Breast epithelium (tissue), 3 donors: Measurements from ENCODE around the gene RCVRN.

Experiments used
- CTCF ChIP-seq, 3 donors: fragments of 450-650 bp; IDR thresholded peaks; one replicate each; pipeline ENCODE4 v1.5.1; 2016 to 2017; ENCODE audit warnings: antibody characterized with exemption in 3 of 3, mild to moderate bottlenecking in 3 of 3, moderate library complexity in 3 of 3
- POLR2A ChIP-seq: fragments of 450-650 bp; IDR thresholded peaks from one replicate; pipeline ENCODE4 v1.6.1; 2016; ENCODE audit warnings: antibody characterized with exemption, mild to moderate bottlenecking, moderate library complexity
- POLR2AphosphoS5 ChIP-seq, 3 donors: sonication (generic); formaldehyde crosslinking; IDR thresholded peaks; one replicate each; pipeline ENCODE4 v1.6.1; 2017; ENCODE audit warnings: antibody characterized with exemption in 3 of 3

DNA sequence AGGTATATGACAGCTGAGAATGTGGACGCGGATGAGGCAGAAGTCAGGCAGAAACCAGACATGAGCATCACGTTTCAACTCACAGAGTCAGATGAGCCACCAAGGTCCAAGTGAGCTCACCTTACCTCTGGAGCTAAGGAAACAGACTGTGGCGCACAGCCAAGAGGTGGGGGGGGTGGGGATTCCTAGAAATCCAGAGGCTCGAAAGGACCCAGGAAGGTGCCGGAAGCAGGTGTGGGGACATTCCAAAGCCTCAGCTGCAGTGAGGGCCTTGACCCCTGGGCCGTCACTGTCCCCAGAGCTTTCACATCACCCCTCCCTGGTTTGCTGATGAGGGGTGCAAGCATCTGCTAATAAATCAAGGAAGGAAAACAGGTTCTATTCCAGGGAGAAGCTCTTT, 29.3 kb upstream of the RCVRN start:
- TF ChIP-seq CTCF (IDR thresholded peaks at IDR 0.05), result no peak
- TF ChIP-seq POLR2A, result no peak
- TF ChIP-seq POLR2AphosphoS5 (IDR thresholded peaks at IDR 0.05), result no peak
